ENCODE data around the gene DENND1B. TPM values are rescaled to one million over a fixed set of nuclear protein-coding genes. Genes with fewer than 3 reads are reported as not detected.

The DENND1B gene
- total and polyA plus RNA-seq, 9 of the 15 experiments (the other 6 are each of a cell fraction or from before 2014, with no cell fraction given), result 2.1 to 12.1 (median 7.5) TPM

GRCh38 chr1:197775282-197776262 lies at the start of gene DENND1B (continued):
- no peak; the same call in 1 of the 2 replicates for TF ChIP-seq NFRKB (IDR thresholded peaks at IDR 0.05; ENCODE audit: low read depth)
- TF ChIP-seq XRCC4 (IDR thresholded peaks at IDR 0.05; ENCODE audit: extremely low read depth, insufficient read depth, insufficient read length), result no peak
- peak; percentile 55; the same call in 1 of the 2 replicates for TF ChIP-seq CTBP1 (IDR thresholded peaks at IDR 0.05; ENCODE audit: borderline replicate concordance)
- no peak for TF ChIP-seq ZNF134 (CRISPR knock-in tag; conservative IDR thresholded peaks at IDR 0.05)
- peak; percentile 55; the same call in 1 of the 2 replicates for TF ChIP-seq POLR2H (tag; IDR thresholded peaks at IDR 0.05; ENCODE audit: low read depth)
- TF ChIP-seq MTA2 (IDR thresholded peaks at IDR 0.05; ENCODE audit: low read depth), result no peak
- TF ChIP-seq STAT5A (IDR thresholded peaks at IDR 0.05; ENCODE audit: borderline replicate concordance, low read length), result no peak
- no peak for TF ChIP-seq ZBTB49 (CRISPR knock-in tag; IDR thresholded peaks at IDR 0.05; ENCODE audit: borderline replicate concordance)
- TF ChIP-seq SRSF9 (IDR thresholded peaks at IDR 0.05; ENCODE audit: borderline replicate concordance, low read depth, low read length), result no peak
- TF ChIP-seq KDM5B (IDR thresholded peaks at IDR 0.05; ENCODE audit: insufficient replicate concordance, low read depth, low read length), result no peak
- TF ChIP-seq MAZ (CRISPR knock-in tag; conservative IDR thresholded peaks at IDR 0.05 in 1 of 2, IDR thresholded peaks at IDR 0.05 in 1 of 2), result peak; percentile 70 to 74; a peak in 3 of 4 replicates
- no peak for TF ChIP-seq NFYB (IDR thresholded peaks at IDR 0.05; ENCODE audit: extremely low read depth, insufficient read length)
- no peak for TF ChIP-seq BCOR (IDR thresholded peaks at IDR 0.05)
- peak; percentile 53; the same call in 1 of the 2 replicates for TF ChIP-seq GABPB1 (CRISPR knock-in tag; IDR thresholded peaks at IDR 0.05)
- no peak for TF ChIP-seq ZNF518B (CRISPR knock-in tag; IDR thresholded peaks at IDR 0.05)
- peak; percentile 65; the same call in 1 of the 2 replicates for TF ChIP-seq AFF4 (CRISPR knock-in tag; IDR thresholded peaks at IDR 0.05)
